GM12873 (cell line): ENCODE data around the gene MSTN.

ENCODE experiments used
- CTCF ChIP-seq: IDR thresholded peaks from 2 replicates; pipeline ENCODE4 v1.5.1; 2012; ENCODE audit warnings: low read depth, mild to moderate bottlenecking, moderate library complexity, low read length, control low read depth; ENCODE audit not compliant: insufficient read depth; ENCODE audit errors: missing control alignments

Gene MSTN

GRCh38 chr2:190051223-190051622 lies 11.3 kb downstream of the MSTN start:
- TF ChIP-seq CTCF, result no peak

GRCh38 chr2:190050001-190050400 lies 12.5 kb downstream of the MSTN start:
- TF ChIP-seq CTCF, result no peak

GRCh38 chr2:190044866-190045265 lies 17.7 kb downstream of the MSTN start:
- no peak for TF ChIP-seq CTCF

GRCh38 chr2:190043441-190043840 lies 19.1 kb downstream of the MSTN start:
- no peak for TF ChIP-seq CTCF

- TF ChIP-seq CTCF, result no peak
These were observed 26.5 kb downstream of the MSTN start for GRCh38 chr2:190036071-190036470.

GRCh38 chr2:190031969-190032618 lies 30.4 kb downstream of the MSTN start:
- no peak for TF ChIP-seq CTCF

GRCh38 chr2:190023860-190024259 lies 38.7 kb downstream of the MSTN start:
- TF ChIP-seq CTCF, result peak; percentile 40
